ENCODE data around the gene ASB3.
"Not testable (repeated sequence)": the region's sequence is repeated elsewhere in the genome, so short reads cannot be mapped to it uniquely, and the experiment has no call there.

The ASB3 gene

GRCh38 chr2:53786705-53787613 is at the start of gene ASB3, which contains the start of gene ERLEC1:
Gene ASB3 (minus strand): TSS chr2:53786953. CDS start chr2:53765572, 21,381 bp downstream.
Gene ERLEC1 (plus strand): TSS chr2:53787044. CDS start chr2:53787211, 167 bp downstream.
- DNase-seq (ENCODE audit: low spot score), result peak; percentile 94

DNA sequence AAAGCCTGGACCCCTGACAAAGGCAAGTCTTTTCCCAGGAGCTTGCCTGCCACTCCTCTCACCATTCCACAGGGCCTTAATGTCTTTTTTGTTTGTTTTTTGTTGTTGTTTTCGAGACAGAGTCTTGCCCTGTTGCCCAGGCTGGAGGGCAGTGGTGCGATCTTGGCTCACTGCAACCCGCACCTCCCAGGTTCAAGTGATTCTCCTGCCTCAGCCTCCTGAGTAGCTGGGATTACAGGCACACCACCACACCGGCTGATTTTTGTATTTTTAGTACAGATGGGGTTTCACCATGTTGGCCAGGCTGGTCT is 43.2 kb upstream of the ASB3 start:
- not testable (repeated sequence) for DNase-seq (ENCODE audit: low spot score)

DNA sequence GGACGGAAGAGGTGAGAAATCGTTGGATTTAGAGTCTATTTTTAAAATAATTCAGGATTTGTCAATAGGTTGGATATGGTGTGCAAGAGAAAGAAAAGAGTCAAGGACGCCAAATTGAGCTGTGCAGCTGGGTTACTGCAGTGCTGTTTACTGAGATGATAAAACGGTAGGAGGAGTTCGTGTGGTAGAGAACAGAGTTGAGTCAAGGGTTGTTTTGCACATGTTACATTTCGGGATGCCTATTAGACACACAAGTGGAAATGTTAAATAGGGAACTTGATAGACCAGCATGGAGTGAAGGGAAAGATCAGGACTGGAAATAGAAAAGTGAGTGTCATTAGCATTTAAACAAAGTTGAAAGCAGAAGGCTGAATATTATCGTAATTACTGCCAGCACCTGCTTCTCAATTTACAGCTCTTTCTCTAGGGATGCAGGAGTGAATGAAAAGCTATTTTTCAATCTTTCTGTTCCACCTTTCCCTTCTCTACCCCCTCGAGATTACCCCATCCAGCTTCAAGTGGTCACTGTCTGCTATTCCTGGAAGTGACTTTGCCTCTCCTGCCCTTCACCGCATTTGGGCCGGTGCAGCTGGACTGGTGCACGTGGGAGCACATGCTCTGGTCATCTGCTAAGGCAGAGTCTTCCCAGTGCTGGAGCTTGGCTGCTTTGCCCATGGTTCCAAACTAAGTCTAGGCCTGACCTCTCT is 42.7 kb upstream of the ASB3 start:
- DNase-seq (ENCODE audit: low spot score), result no peak

GRCh38 chr2:53828331-53828730 is 41.6 kb upstream of the ASB3 start:
- DNase-seq (ENCODE audit: low spot score), result no peak

GRCh38 chr2:53827398-53828175 is 40.8 kb upstream of the ASB3 start:
- DNase-seq (ENCODE audit: low spot score), result peak; percentile 26

GRCh38 chr2:53826587-53827397 is 40.0 kb upstream of the ASB3 start:
- DNase-seq (ENCODE audit: low spot score), result no peak

- no peak for DNase-seq (ENCODE audit: low spot score)
Measured at GRCh38 chr2:53826030-53826410, 39.3 kb upstream of the ASB3 start.

GRCh38 chr2:53823639-53824038 is 36.9 kb upstream of the ASB3 start:
- DNase-seq (ENCODE audit: low spot score), result not testable (repeated sequence)

GRCh38 chr2:53821810-53822209 is 35.1 kb upstream of the ASB3 start:
- DNase-seq (ENCODE audit: low spot score), result no peak

GRCh38 chr2:53820711-53821110 is 34.0 kb upstream of the ASB3 start:
- no peak for DNase-seq (ENCODE audit: low spot score)

GRCh38 chr2:53820048-53820447 is 33.3 kb upstream of the ASB3 start:
- no peak for DNase-seq (ENCODE audit: low spot score)

- no peak for DNase-seq (ENCODE audit: low spot score)
Measured at GRCh38 chr2:53819634-53820033, 32.9 kb upstream of the ASB3 start.

- no peak for DNase-seq (ENCODE audit: low spot score)
Measured at GRCh38 chr2:53818854-53819435, 32.2 kb upstream of the ASB3 start.

GRCh38 chr2:53813151-53813550 is 26.4 kb upstream of the ASB3 start:
- no peak for DNase-seq (ENCODE audit: low spot score)

- no peak for DNase-seq (ENCODE audit: low spot score)
Measured at GRCh38 chr2:53811601-53812000, 24.8 kb upstream of the ASB3 start.

DNA sequence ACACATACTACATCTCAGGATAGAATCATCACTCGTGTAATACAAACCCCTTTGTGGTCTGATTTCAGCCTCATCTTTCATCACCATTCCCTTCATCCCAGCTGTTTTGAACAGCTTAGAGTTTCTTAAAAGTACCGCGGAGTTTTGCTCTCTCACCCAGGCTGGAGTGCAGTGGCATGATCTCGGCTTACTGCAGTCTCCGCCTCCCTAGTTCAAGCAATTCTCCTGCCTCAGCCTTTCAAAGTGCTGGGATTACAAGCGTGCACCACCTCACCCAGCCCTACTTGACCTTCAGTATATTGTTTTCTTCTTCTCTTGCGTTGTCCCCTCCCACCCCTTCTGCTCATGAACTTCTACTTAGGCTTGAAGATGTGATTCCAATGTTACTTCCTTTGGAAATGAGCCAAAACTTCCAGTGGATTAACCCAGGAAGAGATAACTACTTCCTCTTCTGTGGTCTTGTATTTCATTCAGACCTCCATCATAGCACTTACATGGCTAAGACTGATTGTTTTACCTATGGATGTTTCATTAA is 15.9 kb upstream of the ASB3 start:
- no peak for DNase-seq (ENCODE audit: low spot score)

GRCh38 chr2:53801547-53801946 is 14.8 kb upstream of the ASB3 start:
- no peak for DNase-seq (ENCODE audit: low spot score)

DNA sequence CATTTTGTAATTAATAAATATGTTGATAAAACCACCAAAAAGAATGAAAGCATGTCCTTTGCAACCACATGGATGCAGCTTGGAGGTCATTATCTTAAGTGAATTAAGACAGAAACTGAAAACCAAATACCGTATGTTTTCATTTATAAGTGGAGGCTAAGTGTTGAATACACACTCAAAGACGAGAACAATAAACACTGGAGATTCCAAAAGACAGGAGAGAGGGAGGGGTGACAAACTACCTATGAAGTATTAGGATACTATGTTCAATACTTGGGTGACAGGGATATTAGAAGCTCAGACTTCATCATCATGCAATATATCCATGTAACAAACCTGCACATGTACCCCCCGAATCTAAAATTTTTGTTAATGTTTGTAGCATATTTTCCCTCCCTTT is 7.1 kb upstream of the ASB3 start:
- no peak for DNase-seq (ENCODE audit: low spot score)

- no peak for DNase-seq (ENCODE audit: low spot score)
Measured at GRCh38 chr2:53793261-53793660, 6.5 kb upstream of the ASB3 start.

- DNase-seq (ENCODE audit: low spot score), result peak; percentile 32
Measured at GRCh38 chr2:53787614-53788289, 999 bp upstream of the ASB3 start.

DNA sequence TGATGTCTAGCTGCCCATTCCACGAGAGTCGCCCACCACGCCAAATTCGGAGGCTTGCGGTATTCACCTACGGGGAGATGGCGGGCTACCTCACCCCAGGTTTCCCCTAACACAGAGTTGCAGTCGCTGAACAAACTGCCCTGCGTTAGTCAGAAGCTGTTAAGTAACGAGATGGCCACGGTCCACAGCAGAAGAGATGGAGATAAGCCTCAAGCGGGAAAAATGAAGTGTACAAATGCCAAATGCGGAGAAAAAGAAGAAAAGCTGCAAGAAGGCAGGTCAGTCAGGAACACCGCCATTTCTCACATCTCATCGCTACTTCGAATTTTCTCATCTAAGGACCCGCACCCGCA is 425 bp downstream of the ASB3 start:
- DNase-seq (ENCODE audit: low spot score), result peak; percentile 48
